ENCODE measurements around the gene KIF16B. TPM values are rescaled to one million over a fixed set of nuclear protein-coding genes. Genes with fewer than 3 reads are reported as not detected.

KIF16B gene
- total RNA-seq, 1 donor from 2014 or later = 27.0 TPM

GRCh38 chr20:16311756-16312155 lies 261.5 kb downstream of the KIF16B start:
- no peak for TF ChIP-seq CTCF (IDR thresholded peaks at IDR 0.05; ENCODE audit: partially characterized antibody, unreplicated experiment)
- no peaks in the 10 kb centered on the region for H3K27me3 Mint-ChIP-seq (ENCODE audit: unreplicated experiment)
- no peak for DNase-seq
- H3K9me3 Mint-ChIP-seq (ENCODE audit: unreplicated experiment) = no peaks in the 10 kb centered on the region
- peaks cover 8% of the 10 kb centered on the region for H3K36me3 Mint-ChIP-seq (ENCODE audit: unreplicated experiment)
- peaks cover 1% of the 10 kb centered on the region for H3K4me1 Mint-ChIP-seq (ENCODE audit: low read depth, unreplicated experiment)
- no peak overlapping the region for H3K27ac Mint-ChIP-seq (ENCODE audit: unreplicated experiment)
- no peak overlapping the region for H3K4me3 Mint-ChIP-seq (ENCODE audit: unreplicated experiment)

- Mint-ChIP-seq H3K27ac (ENCODE audit: unreplicated experiment) (no peak overlapping the region), H3K36me3 (ENCODE audit: unreplicated experiment) (peaks cover 7% of the 10 kb centered on the region), H3K4me1 (ENCODE audit: low read depth, unreplicated experiment) (peaks cover 1% of the 10 kb centered on the region), H3K27me3 (ENCODE audit: unreplicated experiment) (no peaks in the 10 kb centered on the region), H3K4me3 (ENCODE audit: unreplicated experiment) (no peak overlapping the region), H3K9me3 (ENCODE audit: unreplicated experiment) (no peaks in the 10 kb centered on the region)
- no peak for TF ChIP-seq CTCF (IDR thresholded peaks at IDR 0.05; ENCODE audit: partially characterized antibody, unreplicated experiment)
- no peak for DNase-seq
Observed at GRCh38 chr20:16308754-16309153, 264.5 kb downstream of the KIF16B start.

- Mint-ChIP-seq H3K4me1 (ENCODE audit: low read depth, unreplicated experiment) (no peaks in the 10 kb centered on the region), H3K27me3 (ENCODE audit: unreplicated experiment) (no peaks in the 10 kb centered on the region), H3K27ac (ENCODE audit: unreplicated experiment) (no peak overlapping the region), H3K4me3 (ENCODE audit: unreplicated experiment) (no peak overlapping the region), H3K9me3 (ENCODE audit: unreplicated experiment) (peaks cover 5% of the 10 kb centered on the region), H3K36me3 (ENCODE audit: unreplicated experiment) (peaks cover 31% of the 10 kb centered on the region)
- no peak for DNase-seq
- no peak for TF ChIP-seq CTCF (IDR thresholded peaks at IDR 0.05; ENCODE audit: partially characterized antibody, unreplicated experiment)
Observed at GRCh38 chr20:16302818-16303217, 270.4 kb downstream of the KIF16B start.

GRCh38 chr20:16301986-16302385 lies 271.3 kb downstream of the KIF16B start:
- Mint-ChIP-seq H3K4me1 (ENCODE audit: low read depth, unreplicated experiment) (no peaks in the 10 kb centered on the region), H3K4me3 (ENCODE audit: unreplicated experiment) (no peak overlapping the region), H3K36me3 (ENCODE audit: unreplicated experiment) (peaks cover 33% of the 10 kb centered on the region), H3K9me3 (ENCODE audit: unreplicated experiment) (peaks cover 5% of the 10 kb centered on the region), H3K27ac (ENCODE audit: unreplicated experiment) (no peak overlapping the region), H3K27me3 (ENCODE audit: unreplicated experiment) (peaks cover under 1% of the 10 kb centered on the region)
- TF ChIP-seq CTCF (IDR thresholded peaks at IDR 0.05; ENCODE audit: partially characterized antibody, unreplicated experiment) = no peak
- no peak for DNase-seq

- Mint-ChIP-seq H3K36me3 (ENCODE audit: unreplicated experiment) (peaks cover 33% of the 10 kb centered on the region), H3K4me1 (ENCODE audit: low read depth, unreplicated experiment) (peaks cover 5% of the 10 kb centered on the region), H3K27ac (ENCODE audit: unreplicated experiment) (no peak overlapping the region), H3K27me3 (ENCODE audit: unreplicated experiment) (peaks cover 1% of the 10 kb centered on the region), H3K4me3 (ENCODE audit: unreplicated experiment) (no peak overlapping the region), H3K9me3 (ENCODE audit: unreplicated experiment) (peaks cover 7% of the 10 kb centered on the region)
- TF ChIP-seq CTCF (IDR thresholded peaks at IDR 0.05; ENCODE audit: partially characterized antibody, unreplicated experiment) = no peak
- DNase-seq = no peak
Observed at GRCh38 chr20:16299897-16300296, 273.4 kb downstream of the KIF16B start.
